ENCODE results near the gene ALOXE3. TPM values are rescaled to one million over a fixed set of nuclear protein-coding genes. Genes with fewer than 3 reads are reported as not detected.
A peak's percentile ranks its signal among the peaks of the same experiment; 100 is the strongest.

The ALOXE3 gene
- total and polyA plus RNA-seq, 9 donors, result not detected

DNA sequence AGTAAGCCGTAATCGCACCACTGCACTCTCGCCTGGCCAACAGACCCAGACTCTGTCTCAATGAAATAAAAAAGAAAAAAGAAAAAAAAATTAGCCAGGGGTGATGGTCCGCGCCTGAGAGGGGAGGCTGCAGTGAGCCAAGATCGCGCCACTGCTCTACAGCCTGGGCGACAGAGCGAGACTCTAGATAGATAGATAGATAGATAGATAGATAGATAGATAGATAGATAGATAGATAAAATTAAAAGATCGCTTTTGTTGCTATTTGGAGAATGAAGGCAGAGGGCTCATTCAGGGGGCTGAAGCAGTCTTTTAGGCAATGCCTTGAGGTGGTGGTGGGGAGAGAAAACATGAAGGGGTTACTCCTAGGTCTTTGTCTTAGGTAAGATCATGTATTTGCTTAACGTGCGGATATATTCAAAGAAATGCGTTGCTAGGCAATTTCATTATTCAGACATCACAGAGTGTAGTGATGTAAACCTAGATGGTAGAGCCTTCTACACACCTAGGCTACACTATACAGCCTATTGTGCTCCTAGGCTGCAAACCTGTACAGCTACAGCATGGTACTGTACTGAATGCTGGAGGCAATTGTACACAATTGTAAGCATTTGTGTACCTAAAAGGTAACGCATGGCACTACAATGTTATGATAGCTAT, 9.9 kb upstream of the ALOXE3 start:
- Histone ChIP-seq H3K27ac (ENCODE audit: low read length) (no peak overlapping the region), H3K27me3 (ENCODE audit: control insufficient read depth, insufficient read depth, low read length) (peaks cover 37% of the 10 kb centered on the region), H3K9me3 (replicated peaks; ENCODE audit: control insufficient read depth, low read depth, low read length) (no peaks in the 10 kb centered on the region), H3K4me3 (ENCODE audit: low read length) (no peak overlapping the region), H3K36me3 (ENCODE audit: control insufficient read depth, insufficient read depth, low read length) (no peaks in the 10 kb centered on the region), H3K4me1 (ENCODE audit: control insufficient read depth, insufficient read depth, low read length) (peaks cover 35% of the 10 kb centered on the region)
- WGBS (ENCODE audit: insufficient coverage), result 88% methylated on average over 7 of the region's 14 CpGs
- no peak for DNase-seq

GRCh38 chr17:8126491-8127066, 8.3 kb upstream of the ALOXE3 start:
- under 1% methylated on average over 40 of the region's 45 CpGs for WGBS (ENCODE audit: insufficient coverage)
- H3K27ac ChIP-seq (ENCODE audit: low read length), result peak overlapping the region; percentile 90
- peaks cover 48% of the 10 kb centered on the region for H3K27me3 ChIP-seq (ENCODE audit: control insufficient read depth, insufficient read depth, low read length)
- peak overlapping the region; percentile 77 for H3K4me3 ChIP-seq (ENCODE audit: low read length)
- DNase-seq, result peak; percentile 75
- H3K4me1 ChIP-seq (ENCODE audit: control insufficient read depth, insufficient read depth, low read length), result peaks cover 44% of the 10 kb centered on the region
- no peaks in the 10 kb centered on the region for H3K9me3 ChIP-seq (replicated peaks; ENCODE audit: control insufficient read depth, low read depth, low read length)
- H3K36me3 ChIP-seq (ENCODE audit: control insufficient read depth, insufficient read depth, low read length), result no peaks in the 10 kb centered on the region

DNA sequence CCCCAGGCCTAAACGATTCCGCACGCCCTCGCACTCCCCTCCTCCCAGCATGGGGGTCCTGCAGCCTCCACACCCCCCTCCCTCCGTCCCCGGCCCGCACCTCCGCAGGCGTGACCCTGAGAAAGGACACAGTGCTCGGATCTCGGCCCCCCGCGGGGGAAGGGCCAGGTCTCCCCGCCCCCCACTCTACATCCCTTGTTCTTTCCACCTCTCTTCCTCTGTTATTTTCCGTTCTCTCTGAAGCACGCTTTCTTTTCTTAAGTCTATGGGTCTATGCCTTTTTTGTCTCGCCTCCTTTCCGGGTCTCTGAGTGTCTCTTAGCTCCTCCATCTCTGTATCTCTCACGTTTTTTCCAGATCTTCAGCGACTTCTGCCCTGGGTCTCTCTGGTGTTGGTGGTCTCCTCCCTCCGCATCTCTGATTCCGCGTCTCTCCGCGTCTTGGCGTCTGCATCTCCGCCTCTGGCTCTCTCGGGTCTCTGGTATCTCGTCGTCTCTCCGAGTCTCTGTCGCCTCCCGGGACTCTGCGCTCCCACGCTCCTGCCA, 7.7 kb upstream of the ALOXE3 start:
- Histone ChIP-seq H3K27ac (ENCODE audit: low read length) (peak overlapping the region; percentile 83), H3K27me3 (ENCODE audit: control insufficient read depth, insufficient read depth, low read length) (peaks cover 47% of the 10 kb centered on the region), H3K36me3 (ENCODE audit: control insufficient read depth, insufficient read depth, low read length) (no peaks in the 10 kb centered on the region), H3K4me3 (ENCODE audit: low read length) (peak overlapping the region; percentile 77), H3K4me1 (ENCODE audit: control insufficient read depth, insufficient read depth, low read length) (peaks cover 47% of the 10 kb centered on the region), H3K9me3 (replicated peaks; ENCODE audit: control insufficient read depth, low read depth, low read length) (no peaks in the 10 kb centered on the region)
- 0% methylated on average over 31 of the region's 35 CpGs for WGBS (ENCODE audit: insufficient coverage)
- DNase-seq, result peak; percentile 60

DNA sequence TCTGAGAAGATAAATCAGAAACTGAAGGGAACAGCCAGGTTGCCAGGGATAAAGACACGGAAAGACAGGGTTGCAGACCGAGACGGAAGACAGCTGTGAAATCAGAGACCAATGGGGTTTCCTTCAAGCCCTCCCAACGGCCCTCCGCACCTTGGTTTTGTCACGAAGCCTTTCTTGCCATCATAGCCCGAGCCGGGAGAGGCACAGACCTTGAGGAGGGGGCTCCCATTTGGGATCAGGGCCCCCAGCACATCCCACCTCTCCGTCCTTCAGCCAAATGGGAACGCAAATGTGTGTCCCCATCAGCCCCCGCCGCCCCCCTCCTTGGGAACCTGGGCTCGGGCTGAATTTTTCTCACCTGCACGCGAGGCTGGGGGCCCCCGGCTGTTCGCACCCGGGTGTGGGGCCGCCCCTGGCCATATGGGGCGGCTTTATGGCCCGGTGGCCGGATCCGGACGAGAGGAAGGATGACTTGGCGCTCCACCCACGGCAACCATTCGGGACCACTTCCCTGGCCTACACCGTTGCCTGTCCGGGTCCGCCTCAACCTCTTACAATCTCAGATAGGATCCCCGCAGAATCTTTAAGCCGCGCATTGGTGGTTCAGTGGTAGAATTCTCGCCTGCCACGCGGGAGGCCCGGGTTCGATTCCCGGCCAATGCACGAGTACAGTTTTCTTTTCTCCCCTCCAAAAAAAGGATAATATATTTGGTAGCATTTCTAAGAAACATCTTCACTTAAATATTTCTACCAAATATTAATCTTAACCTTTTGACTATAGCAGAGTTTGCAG, 7.0 kb upstream of the ALOXE3 start:
- Histone ChIP-seq H3K4me3 (ENCODE audit: low read length) (peak overlapping the region; percentile 77), H3K27me3 (ENCODE audit: control insufficient read depth, insufficient read depth, low read length) (peaks cover 50% of the 10 kb centered on the region), H3K36me3 (ENCODE audit: control insufficient read depth, insufficient read depth, low read length) (no peaks in the 10 kb centered on the region), H3K9me3 (replicated peaks; ENCODE audit: control insufficient read depth, low read depth, low read length) (no peaks in the 10 kb centered on the region), H3K4me1 (ENCODE audit: control insufficient read depth, insufficient read depth, low read length) (peaks cover 54% of the 10 kb centered on the region), H3K27ac (ENCODE audit: low read length) (peak overlapping the region; percentile 83)
- WGBS (ENCODE audit: insufficient coverage), result under 1% methylated on average over 30 of the region's 40 CpGs
- DNase-seq, result peak; percentile 92

GRCh38 chr17:8124350-8125153, 6.2 kb upstream of the ALOXE3 start:
- Histone ChIP-seq H3K36me3 (ENCODE audit: control insufficient read depth, insufficient read depth, low read length) (no peaks in the 10 kb centered on the region), H3K4me3 (ENCODE audit: low read length) (peak overlapping the region; percentile 54), H3K4me1 (ENCODE audit: control insufficient read depth, insufficient read depth, low read length) (peaks cover 55% of the 10 kb centered on the region), H3K27ac (ENCODE audit: low read length) (no peak overlapping the region), H3K27me3 (ENCODE audit: control insufficient read depth, insufficient read depth, low read length) (peaks cover 47% of the 10 kb centered on the region), H3K9me3 (replicated peaks; ENCODE audit: control insufficient read depth, low read depth, low read length) (no peaks in the 10 kb centered on the region)
- DNase-seq, result peak; percentile 36
- 0% methylated on average over 20 of the region's 24 CpGs for whole genome bisulfite sequencing (ENCODE audit: insufficient coverage)

DNA sequence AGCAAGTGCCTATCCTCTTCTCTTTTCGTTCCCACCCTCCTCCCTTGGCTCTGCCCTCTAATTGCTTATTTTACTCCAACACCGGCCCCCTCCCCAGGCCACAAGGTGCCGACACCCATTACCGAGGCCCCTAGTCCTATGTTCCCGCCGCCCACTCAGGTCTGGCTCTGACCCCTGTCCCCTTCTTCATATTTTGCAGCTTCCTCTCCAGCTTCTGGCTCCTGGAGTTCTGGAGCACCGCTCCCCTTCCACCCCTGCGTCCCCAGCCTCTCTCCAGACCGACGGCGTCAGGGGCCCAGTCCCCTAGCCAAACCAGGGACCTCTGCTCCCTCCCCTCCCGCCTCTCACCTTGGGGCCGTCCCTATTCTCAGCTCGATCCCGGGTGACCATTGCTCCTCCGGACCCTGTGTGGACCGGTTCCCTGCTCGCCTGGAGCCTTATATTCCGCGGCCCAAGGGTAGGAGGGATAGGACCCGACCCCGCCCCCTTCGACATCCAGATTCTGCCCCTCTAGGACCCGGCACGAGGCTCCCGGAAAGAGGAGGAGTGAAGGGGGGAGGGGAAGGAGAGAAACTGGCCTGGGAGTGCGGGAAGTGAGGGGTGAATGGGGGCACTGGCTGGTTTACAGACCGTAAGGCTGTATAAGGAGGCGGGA, 5.5 kb upstream of the ALOXE3 start, which contains the start of gene HES7:
Gene HES7, minus strand, starts transcription at position 412 of the 655 bp plus-strand sequence. Its CDS starts 22 bp downstream, at position 390.
- no peaks in the 10 kb centered on the region for H3K36me3 ChIP-seq (ENCODE audit: control insufficient read depth, insufficient read depth, low read length)
- H3K27me3 ChIP-seq (ENCODE audit: control insufficient read depth, insufficient read depth, low read length), result peaks cover 47% of the 10 kb centered on the region
- WGBS (ENCODE audit: insufficient coverage), result under 1% methylated on average over 19 of the region's 29 CpGs
- H3K4me3 ChIP-seq (ENCODE audit: low read length), result peak within 1 kb of the TSS; percentile 54
- peaks cover 55% of the 10 kb centered on the region for H3K4me1 ChIP-seq (ENCODE audit: control insufficient read depth, insufficient read depth, low read length)
- H3K9me3 ChIP-seq (replicated peaks; ENCODE audit: control insufficient read depth, low read depth, low read length), result no peaks in the 10 kb centered on the region
- DNase-seq, result peak; percentile 59
- H3K27ac ChIP-seq (ENCODE audit: low read length), result no peak within 1 kb of the TSS

GRCh38 chr17:8122924-8123694, 4.8 kb upstream of the ALOXE3 start:
- H3K27me3 ChIP-seq (ENCODE audit: control insufficient read depth, insufficient read depth, low read length), result peaks cover 49% of the 10 kb centered on the region
- no peaks in the 10 kb centered on the region for H3K9me3 ChIP-seq (replicated peaks; ENCODE audit: control insufficient read depth, low read depth, low read length)
- no peaks in the 10 kb centered on the region for H3K36me3 ChIP-seq (ENCODE audit: control insufficient read depth, insufficient read depth, low read length)
- DNase-seq, result peak; percentile 49
- peaks cover 59% of the 10 kb centered on the region for H3K4me1 ChIP-seq (ENCODE audit: control insufficient read depth, insufficient read depth, low read length)
- H3K27ac ChIP-seq (ENCODE audit: low read length), result no peak overlapping the region
- WGBS (ENCODE audit: insufficient coverage), result under 1% methylated on average over 45 of the region's 55 CpGs
- peak overlapping the region; percentile 54 for H3K4me3 ChIP-seq (ENCODE audit: low read length)

DNA sequence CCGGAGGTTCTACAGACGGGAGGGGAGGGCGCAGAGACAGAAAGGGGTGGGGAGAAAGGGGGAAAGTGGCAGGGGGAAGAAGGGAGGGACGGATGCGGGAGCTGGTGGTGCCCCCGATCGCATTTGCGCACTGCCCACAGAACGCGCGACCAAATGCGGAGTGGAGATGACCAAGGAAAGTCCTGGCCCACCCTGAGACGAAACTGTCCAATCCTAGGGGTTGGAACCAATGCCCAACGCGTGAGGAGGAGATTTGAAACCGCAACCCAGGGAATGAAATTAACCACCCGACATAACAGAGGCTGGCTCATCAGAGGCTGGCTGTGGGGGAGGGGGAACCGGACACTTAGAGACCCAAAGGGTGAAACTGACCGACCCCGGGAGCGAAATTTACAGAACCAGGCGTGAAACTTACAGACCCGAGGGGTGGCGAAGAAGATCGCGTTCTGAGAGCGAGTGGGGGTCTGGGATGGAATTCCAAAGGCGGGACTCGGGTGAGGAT, 4.2 kb upstream of the ALOXE3 start:
- H3K27ac ChIP-seq (ENCODE audit: low read length), result no peak overlapping the region
- 0% methylated on average over 28 of the region's 29 CpGs for WGBS (ENCODE audit: insufficient coverage)
- peaks cover 55% of the 10 kb centered on the region for H3K27me3 ChIP-seq (ENCODE audit: control insufficient read depth, insufficient read depth, low read length)
- H3K36me3 ChIP-seq (ENCODE audit: control insufficient read depth, insufficient read depth, low read length), result no peaks in the 10 kb centered on the region
- DNase-seq, result peak; percentile 51
- H3K4me3 ChIP-seq (ENCODE audit: low read length), result peak overlapping the region; percentile 54
- peaks cover 65% of the 10 kb centered on the region for H3K4me1 ChIP-seq (ENCODE audit: control insufficient read depth, insufficient read depth, low read length)
- H3K9me3 ChIP-seq (replicated peaks; ENCODE audit: control insufficient read depth, low read depth, low read length), result no peaks in the 10 kb centered on the region
